ENCODE measurements around the gene TASOR2.

Gene TASOR2

GRCh38 chr10:5692461-5693358 is 8.1 kb downstream of the TASOR2 start:
- H3K27ac ChIP-seq (ENCODE audit: poor library complexity, severe bottlenecking): peak overlapping the region; percentile 30
- H3K36me3 ChIP-seq (ENCODE audit: low read depth): peaks cover 3% of the 10 kb centered on the region; the same call in 1 of the 2 replicates
- TF ChIP-seq CTCF (IDR thresholded peaks at IDR 0.05; ENCODE audit: poor library complexity, severe bottlenecking): no peak
- peak overlapping the region; percentile 35 for H3K4me3 ChIP-seq (ENCODE audit: severe bottlenecking)
- no peaks in the 10 kb centered on the region for H3K27me3 ChIP-seq (ENCODE audit: insufficient read depth, poor library complexity, severe bottlenecking)
- ATAC-seq (ENCODE audit: low read depth) (peak; percentile 75), DNase-seq (ENCODE audit: low spot score) (peak; percentile 52)
- H3K4me1 ChIP-seq (ENCODE audit: insufficient read depth, poor library complexity, severe bottlenecking): peaks cover 16% of the 10 kb centered on the region
- H3K9me3 ChIP-seq (ENCODE audit: severe bottlenecking): no peaks in the 10 kb centered on the region

- H3K4me1 ChIP-seq (ENCODE audit: insufficient read depth, poor library complexity, severe bottlenecking): peaks cover 16% of the 10 kb centered on the region
- no peak for TF ChIP-seq CTCF (IDR thresholded peaks at IDR 0.05; ENCODE audit: poor library complexity, severe bottlenecking)
- H3K27me3 ChIP-seq (ENCODE audit: insufficient read depth, poor library complexity, severe bottlenecking): no peaks in the 10 kb centered on the region
- ATAC-seq (ENCODE audit: low read depth): no peak
- no peak overlapping the region for H3K27ac ChIP-seq (ENCODE audit: poor library complexity, severe bottlenecking)
- H3K4me3 ChIP-seq (ENCODE audit: severe bottlenecking): no peak overlapping the region
- H3K36me3 ChIP-seq (ENCODE audit: low read depth): peaks cover 3% of the 10 kb centered on the region; the same call in 1 of the 2 replicates
- DNase-seq (ENCODE audit: low spot score): no peak
- no peaks in the 10 kb centered on the region for H3K9me3 ChIP-seq (ENCODE audit: severe bottlenecking)
Observed at GRCh38 chr10:5694573-5694972, 9.9 kb downstream of the TASOR2 start.

- H3K36me3 ChIP-seq (ENCODE audit: low read depth): no peaks in the 10 kb centered on the region; the same call in 1 of the 2 replicates
- no peaks in the 10 kb centered on the region for H3K27me3 ChIP-seq (ENCODE audit: insufficient read depth, poor library complexity, severe bottlenecking)
- ATAC-seq (ENCODE audit: low read depth) (no peak), DNase-seq (ENCODE audit: low spot score) (no peak)
- no peaks in the 10 kb centered on the region for H3K9me3 ChIP-seq (ENCODE audit: severe bottlenecking)
- TF ChIP-seq CTCF (IDR thresholded peaks at IDR 0.05; ENCODE audit: poor library complexity, severe bottlenecking): no peak
- H3K27ac ChIP-seq (ENCODE audit: poor library complexity, severe bottlenecking): no peak overlapping the region
- H3K4me1 ChIP-seq (ENCODE audit: insufficient read depth, poor library complexity, severe bottlenecking): peaks cover 2% of the 10 kb centered on the region
- H3K4me3 ChIP-seq (ENCODE audit: severe bottlenecking): no peak overlapping the region
Observed at GRCh38 chr10:5697342-5697741, 12.7 kb downstream of the TASOR2 start.

GRCh38 chr10:5698062-5698461 is 13.4 kb downstream of the TASOR2 start:
- H3K27ac ChIP-seq (ENCODE audit: poor library complexity, severe bottlenecking): no peak overlapping the region
- H3K9me3 ChIP-seq (ENCODE audit: severe bottlenecking): no peaks in the 10 kb centered on the region
- TF ChIP-seq CTCF (IDR thresholded peaks at IDR 0.05; ENCODE audit: poor library complexity, severe bottlenecking): no peak
- no peaks in the 10 kb centered on the region; the same call in 1 of the 2 replicates for H3K36me3 ChIP-seq (ENCODE audit: low read depth)
- no peaks in the 10 kb centered on the region for H3K27me3 ChIP-seq (ENCODE audit: insufficient read depth, poor library complexity, severe bottlenecking)
- ATAC-seq (ENCODE audit: low read depth): no peak
- H3K4me3 ChIP-seq (ENCODE audit: severe bottlenecking): no peak overlapping the region
- H3K4me1 ChIP-seq (ENCODE audit: insufficient read depth, poor library complexity, severe bottlenecking): peaks cover 2% of the 10 kb centered on the region
- no peak for DNase-seq (ENCODE audit: low spot score)

GRCh38 chr10:5708356-5708755 is 23.7 kb downstream of the TASOR2 start:
- ATAC-seq (ENCODE audit: low read depth) (no peak), DNase-seq (ENCODE audit: low spot score) (no peak)
- no peak for TF ChIP-seq CTCF (IDR thresholded peaks at IDR 0.05; ENCODE audit: poor library complexity, severe bottlenecking)
- Histone ChIP-seq H3K4me1 (ENCODE audit: insufficient read depth, poor library complexity, severe bottlenecking) (peaks cover 4% of the 10 kb centered on the region), H3K4me3 (ENCODE audit: severe bottlenecking) (no peak overlapping the region), H3K27me3 (ENCODE audit: insufficient read depth, poor library complexity, severe bottlenecking) (no peaks in the 10 kb centered on the region), H3K27ac (ENCODE audit: poor library complexity, severe bottlenecking) (no peak overlapping the region), H3K9me3 (ENCODE audit: severe bottlenecking) (no peaks in the 10 kb centered on the region), H3K36me3 (ENCODE audit: low read depth) (no peaks in the 10 kb centered on the region)

Data from RWPE2 (cell line).